Endometrial microvascular endothelial cells (primary cell): ENCODE data around the gene FMNL2. TPM values are rescaled to one million over a fixed set of nuclear protein-coding genes. Genes with fewer than 3 reads are reported as not detected.
"Not testable (repeated sequence)": the region's sequence is repeated elsewhere in the genome, so short reads cannot be mapped to it uniquely, and the experiment has no call there.

Source experiments
- in situ Hi-C: cut with HindIII; loops from 2 replicates; pipeline ENCODE4 v1.10.0; 2017; ENCODE audit warnings: low sequenced_read_pairs, low pct_unique_long_range_greater_than_20kb; ENCODE audit errors: inconsistent ontology term
- total RNA-seq: library from RNA; depleted of rRNA; stranded (reverse); fragments of >200 nt; gene quantifications from one replicate; pipeline ENCODE4 v1.2.3, GENCODE V29; 2015; ENCODE audit errors: inconsistent ontology term

Gene FMNL2
- total RNA-seq, result 45.9 TPM

DNA sequence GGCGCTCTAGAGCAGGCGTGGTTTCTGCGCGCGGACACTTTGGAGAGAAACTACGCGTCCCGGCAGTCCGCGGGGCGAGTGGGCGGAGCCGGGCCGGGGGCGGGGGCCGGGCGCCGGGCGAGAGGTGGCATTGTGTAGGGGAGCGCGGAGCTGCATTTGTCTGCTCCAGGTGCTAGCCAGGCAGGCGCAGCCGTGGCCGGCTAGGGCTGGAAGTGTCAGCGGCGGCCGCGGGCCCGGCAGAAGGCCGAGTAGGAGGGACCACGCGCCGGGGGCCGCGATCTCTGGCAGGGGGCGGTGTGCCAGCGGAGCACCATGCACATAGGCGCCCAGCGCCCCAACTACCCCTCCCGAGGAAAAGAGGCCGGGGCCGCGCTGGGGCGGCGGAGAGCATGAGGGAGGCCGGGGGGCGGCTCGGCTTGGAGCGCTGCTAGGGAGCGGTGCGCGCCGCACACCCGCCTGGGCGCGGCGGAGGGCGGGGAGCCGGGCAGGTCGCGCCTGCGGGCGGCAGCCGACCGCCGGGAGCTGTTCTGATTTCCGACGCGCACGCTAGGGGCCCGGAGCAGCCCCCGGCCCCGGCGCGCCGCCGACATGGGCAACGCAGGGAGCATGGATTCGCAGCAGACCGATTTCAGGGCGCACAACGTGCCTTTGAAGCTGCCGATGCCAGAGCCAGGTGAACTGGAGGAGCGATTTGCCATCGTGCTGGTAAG lies at the start of gene FMNL2:
Gene FMNL2 (plus strand): TSS at position 159 of the 710 bp plus-strand sequence.
- in situ Hi-C loops, result no loop called here

DNA sequence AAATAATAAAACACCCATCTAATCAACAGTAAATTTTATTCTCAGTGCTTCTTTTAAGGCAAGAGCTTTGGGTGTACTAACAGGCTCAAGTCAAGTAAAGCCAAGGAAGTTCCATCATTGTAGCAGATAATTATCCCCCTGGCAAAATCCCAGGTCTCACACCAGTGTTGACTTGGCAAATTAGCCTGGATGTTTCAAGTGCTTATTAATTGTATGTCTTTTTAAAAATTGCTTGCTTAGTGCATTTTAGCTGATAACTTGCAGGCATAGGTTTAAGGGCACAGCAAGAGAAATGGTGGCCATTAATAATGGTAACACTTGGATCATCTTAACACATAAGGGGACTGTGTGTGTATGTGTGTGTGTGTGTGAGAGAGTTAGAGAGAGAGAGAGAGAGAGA lies 42.0 kb upstream of the FMNL2 start:
- in situ Hi-C loops, result no loop called here

DNA sequence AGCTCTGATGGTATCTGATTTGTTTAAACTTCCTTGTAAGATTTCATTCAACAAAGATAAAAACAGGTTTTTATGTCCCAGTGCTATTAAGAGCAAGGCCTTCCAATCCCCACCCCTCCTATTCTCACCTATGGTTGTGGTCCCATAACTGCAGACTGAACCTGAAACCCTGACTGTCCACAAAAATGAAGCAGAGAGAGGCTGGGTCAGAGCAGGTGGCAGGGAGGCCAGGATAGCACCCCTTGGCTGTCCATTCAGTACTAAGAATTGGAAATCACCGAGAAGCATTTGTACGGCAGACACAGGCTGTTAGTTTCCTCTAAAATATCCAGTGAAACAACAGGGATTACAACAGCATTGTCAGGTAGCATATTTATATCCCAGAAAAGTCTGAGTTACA lies 37.3 kb upstream of the FMNL2 start:
- in situ Hi-C loops, result no loop called here

DNA sequence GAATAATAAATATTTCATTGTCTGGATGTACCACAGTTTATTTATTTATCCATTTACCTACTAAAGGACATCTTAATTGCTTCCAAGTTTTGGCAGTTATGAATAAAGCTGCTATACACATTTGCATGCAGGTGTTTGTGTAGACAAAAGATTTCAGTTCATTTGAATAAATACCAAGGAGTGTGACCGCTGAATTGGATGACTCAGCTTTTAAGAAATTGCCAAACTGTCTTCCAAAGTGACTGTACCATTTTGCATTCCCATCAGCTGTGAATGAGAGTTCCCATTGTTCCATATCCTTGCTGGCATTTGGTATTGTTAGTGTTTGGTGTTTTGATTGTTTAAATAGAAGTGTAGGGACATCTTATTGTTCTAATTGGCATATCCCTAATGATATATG lies 36.2 kb upstream of the FMNL2 start:
- in situ Hi-C loops, result no loop called here

DNA sequence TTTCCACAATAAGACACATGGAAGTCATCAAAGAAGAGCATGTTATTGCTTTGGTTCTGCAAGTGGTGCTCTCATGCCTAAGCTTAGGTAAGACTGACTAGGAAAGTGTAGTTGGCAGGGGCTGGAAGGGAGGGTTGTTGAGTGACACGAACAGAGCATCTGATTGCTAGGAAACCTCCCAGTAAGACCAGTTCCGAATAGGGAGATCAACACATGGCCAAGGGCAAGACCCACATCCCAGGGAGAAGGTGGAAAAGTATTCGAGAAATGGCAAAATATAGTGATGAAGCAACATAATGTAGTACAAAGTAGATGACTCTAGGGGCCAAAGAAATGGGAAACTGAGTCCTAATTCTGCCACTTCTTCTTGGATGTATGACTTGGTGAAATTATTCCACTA lies 33.8 kb upstream of the FMNL2 start:
- in situ Hi-C loops, result no loop called here

DNA sequence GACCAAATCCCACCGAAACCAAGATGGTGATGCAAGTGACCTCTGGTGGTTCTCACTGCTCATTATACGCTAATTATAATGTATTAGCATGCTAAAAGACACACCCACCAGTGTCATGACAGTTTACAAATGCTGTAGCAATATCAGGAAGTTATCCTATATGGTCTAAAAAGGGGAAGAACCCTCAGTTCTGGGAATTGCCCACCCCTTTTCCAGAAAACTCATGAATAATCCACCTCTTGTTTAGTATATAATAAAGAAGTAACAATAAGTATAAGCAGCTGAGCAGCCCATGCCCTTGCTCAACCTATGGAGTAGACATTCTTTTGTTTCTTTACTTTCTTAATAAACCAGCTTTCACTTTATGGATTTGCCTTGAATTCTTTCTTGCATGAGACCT lies 31.0 kb upstream of the FMNL2 start:
- in situ Hi-C loops, result no loop called here

DNA sequence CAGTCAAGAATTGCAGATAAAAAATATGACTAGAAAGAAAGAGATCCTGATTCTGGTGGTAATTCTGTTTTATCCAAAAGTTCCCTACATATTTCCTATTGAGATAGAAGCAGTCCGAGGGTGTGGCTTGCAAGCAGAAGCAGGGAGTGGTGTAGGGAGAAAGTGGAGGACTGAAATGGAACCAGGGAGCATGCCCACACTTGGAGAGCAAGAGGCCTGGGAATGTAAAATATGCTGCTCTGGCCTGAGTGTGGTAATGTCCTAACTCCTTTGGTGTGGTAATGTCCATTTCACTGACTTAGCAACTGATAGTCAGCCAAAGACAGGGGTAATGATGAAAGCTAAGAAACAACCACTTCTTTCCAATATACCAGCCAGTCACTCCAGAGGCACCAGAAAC lies 30.1 kb upstream of the FMNL2 start:
- in situ Hi-C loops, result no loop called here

DNA sequence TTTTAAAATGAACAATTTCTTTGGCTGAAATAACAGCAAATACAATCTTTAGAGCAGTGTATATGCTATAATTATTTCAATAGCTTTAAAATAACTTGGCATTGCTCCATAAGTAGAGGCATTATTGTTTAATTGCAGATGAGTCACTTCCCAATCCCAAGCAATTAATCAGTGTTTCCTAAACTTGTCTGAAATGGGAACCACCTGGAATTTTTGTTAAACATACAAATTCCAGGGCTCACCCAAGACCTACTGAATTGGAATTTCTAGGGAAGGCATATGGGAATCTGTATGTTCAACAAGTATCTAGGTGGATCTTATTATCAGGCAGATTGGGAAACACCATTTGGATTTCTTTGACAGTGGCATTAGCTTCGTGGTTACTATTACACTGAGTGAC lies 27.1 kb upstream of the FMNL2 start:
- in situ Hi-C loops, result no loop called here

DNA sequence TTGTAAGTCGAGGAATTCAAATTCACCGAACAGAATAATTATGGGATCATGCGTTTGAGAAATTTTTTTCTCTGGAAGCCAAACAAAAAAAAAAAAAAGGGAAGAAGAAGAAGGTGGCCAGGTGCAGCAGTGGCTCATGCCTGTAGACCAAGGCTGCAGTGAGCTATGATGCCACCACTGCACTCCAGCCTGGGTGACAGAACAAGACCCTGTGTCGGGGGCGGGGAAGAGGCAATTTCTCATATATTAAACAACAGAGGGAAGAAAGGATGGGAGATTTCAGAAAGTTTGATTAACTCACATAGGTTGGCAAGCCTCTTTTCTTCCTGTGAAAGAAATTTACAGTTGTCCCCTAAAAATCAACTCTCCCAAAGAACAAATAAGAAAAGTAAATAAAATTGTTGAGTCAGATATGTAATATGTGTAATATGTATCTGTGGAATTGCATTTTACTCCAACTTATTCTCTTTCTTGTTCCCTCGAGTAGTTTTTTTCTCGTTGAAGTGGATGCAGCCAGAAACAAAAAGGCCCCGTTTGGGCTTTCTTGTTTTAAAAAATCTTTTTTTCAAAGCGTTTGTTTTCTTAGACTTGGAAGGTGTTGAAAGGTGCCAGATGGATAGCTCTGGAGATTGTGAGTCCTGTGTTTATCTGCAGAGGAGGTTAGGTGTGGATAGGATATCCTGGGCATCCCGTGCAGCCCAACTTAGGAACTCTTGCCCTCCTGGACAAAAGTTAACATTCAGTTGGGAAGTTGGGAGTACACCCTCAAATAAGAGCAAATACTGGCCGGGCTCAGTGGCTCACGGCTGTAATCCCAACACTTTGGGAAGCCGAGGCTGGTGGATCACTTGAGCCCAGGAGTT lies 25.4 kb upstream of the FMNL2 start:
- in situ Hi-C loops, result no loop called here

DNA sequence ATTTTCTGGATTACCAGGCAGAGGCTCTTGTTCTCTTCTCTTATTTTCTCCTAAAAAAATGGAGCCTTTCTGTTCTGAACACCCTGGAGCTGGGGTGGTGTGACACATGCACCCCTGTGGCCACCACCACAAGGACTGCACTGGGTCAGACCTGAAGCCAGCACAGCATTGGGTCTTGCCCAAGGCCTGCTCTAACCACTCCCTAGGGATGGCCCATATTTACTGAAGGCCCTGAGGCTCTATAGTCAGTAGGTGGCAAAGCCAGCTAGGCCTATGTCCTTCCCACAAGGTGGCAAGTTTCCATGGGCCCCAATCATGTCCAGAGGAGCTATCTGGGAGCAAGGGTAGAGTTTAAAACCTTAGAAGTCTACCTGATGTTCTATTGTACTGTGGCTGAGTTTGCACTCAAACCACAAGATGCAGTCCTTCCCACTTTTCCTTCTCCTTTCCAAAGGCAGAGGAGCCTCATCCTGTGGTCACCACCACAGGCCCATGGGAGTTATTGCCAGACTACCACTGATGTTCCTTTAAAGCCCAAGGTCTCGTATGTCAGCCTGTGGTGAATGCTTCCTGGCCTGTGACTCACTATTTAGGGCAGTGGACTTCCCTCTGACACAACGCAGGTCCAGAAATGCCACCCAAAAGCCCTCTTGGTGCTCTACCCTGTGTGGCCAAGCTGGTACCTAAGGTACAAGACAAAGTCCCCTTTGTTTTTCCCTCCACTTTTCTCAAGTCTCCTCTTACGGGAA lies 15.0 kb upstream of the FMNL2 start:
- in situ Hi-C loops, result no loop called here

DNA sequence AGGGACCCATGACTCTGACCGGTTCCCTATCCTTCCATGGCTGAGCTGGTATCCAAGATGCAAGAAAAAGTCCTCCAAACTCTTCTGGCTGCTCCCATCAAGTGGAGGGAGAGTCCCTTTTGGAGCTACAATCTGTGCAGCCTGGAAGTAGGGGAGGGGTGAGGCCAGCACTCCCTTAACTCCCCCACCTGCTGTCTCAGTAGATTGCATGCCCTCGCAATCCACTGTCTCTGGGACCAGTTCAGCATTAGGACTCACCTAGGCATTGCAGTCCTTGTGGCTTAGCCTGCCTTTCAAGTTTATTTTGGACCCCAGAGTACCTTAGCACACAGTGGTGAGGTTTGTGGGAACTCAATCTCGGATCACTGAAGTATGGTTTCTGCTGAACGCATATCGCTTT lies 14.2 kb upstream of the FMNL2 start:
- in situ Hi-C loops, result no loop called here

DNA sequence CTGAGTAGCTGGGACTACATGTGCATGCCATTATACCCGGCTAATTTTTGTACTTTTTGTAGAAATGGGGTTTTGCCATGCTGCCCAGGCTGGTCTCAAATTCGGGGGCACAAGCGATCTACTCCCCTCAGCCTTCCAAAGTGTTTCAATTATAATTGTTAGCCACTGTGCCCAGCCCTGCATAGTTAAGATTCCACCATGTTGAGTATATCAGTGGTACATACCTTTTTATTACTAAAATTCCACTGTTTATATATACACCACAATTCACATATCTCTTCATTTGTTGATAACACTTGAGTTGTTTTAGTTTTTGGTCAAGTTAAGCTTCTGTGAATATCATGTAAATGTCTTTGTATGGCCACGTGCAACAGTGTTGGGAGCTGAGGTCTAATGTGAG lies 12.8 kb upstream of the FMNL2 start:
- in situ Hi-C loops, result no loop called here

DNA sequence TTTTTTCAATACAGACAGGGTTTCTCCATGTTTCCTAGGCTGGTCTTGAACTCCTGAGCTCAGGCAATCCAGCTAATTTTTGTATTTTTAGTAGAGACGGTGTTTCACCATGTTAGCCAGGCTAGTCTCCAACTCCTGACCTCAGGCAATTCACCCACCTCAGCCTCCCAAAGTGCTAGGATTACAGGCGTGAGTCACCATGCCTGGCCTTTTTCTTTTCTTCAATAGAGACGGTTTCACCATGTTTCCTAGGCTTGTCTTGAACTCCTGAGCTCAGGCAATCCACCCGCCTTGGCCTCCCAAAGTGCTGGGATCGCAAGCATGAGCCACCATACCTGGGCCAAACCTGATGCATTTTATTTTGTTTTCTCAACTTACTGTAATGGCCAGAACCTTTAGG lies 9.8 kb upstream of the FMNL2 start:
- in situ Hi-C loops, result not testable (repeated sequence)

DNA sequence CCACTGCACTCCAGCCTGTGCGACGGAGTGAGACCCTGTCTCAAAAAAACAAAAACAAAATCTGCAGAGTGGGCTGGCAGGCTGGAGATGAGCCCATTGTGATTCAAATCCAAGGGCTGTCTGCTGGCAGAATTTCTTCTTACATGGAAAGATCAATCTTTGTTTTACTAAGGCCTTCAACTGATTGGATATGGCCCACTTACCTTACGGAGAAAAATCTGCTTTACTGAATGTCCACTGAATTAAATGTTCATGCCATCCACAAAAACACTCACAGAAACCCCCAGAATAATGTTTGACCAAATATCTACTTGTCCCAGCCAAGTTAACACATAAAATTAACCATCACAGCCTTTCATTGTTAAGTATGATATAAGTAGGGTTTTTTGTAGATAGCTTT lies 8.3 kb upstream of the FMNL2 start:
- in situ Hi-C loops, result no loop called here

DNA sequence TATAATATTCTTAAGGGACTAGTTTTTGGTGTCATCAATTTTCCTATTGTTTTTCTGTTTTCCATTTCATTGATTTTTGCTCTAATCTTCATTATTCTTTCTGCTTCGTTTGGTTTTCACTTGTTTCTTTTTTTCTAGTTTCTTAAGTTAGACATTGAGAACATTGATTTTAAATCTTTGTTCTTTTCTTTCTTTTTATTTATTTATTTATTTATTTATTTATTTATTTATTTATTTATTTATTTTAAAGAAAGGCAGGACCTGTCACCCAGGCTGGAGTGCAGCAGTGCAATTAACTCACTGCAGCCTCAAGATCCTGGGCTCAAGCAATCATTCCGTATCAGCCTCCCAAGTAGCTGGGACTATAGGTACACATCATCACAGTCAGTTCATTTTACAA lies 7.0 kb upstream of the FMNL2 start:
- in situ Hi-C loops, result no loop called here

DNA sequence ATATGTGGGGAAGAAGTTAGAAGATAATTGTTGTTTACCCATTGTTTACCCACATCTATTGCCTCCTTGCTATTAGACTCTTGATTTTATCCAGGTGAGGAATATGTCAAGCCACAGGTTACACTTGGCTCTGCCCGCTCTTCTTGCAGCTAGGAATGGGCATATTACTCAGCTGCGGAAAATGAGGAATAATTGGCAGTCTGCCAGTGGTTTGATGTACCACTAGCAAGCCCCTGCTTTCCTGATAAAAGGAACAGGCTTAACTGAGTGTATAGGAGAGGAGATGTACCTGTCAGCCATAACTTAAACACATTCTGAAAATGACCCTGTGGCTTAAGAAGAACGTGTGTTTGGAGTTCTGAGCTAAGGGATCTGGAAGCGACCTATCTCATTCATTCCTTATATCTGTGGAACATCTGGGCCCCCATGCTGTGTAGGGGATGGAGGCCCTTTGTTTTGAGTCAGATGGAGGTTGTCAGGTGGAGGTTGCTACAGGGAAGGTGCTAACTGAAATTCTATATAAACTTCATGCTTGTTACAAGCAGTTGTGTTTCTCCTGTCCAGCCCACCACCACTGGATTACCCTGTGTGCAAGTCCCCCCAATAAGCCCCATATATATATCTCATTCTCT lies 4.6 kb upstream of the FMNL2 start:
- in situ Hi-C loops, result no loop called here

DNA sequence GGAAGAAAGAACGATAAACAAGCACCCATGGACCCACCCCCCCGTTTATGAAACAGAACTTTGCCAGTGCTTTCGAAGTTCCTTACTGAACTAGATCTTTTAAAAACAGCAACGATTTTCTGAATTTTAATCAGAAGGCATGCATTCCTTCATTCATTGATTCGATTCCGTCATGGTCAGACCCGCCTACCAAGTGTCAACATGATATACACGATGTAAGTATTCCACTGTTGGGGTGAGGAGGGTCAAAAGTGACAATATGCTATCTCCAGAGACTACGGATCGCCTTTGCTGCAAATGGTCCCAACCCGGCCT lies 316 bp upstream of the FMNL2 start:
- in situ Hi-C loops, result no loop called here

DNA sequence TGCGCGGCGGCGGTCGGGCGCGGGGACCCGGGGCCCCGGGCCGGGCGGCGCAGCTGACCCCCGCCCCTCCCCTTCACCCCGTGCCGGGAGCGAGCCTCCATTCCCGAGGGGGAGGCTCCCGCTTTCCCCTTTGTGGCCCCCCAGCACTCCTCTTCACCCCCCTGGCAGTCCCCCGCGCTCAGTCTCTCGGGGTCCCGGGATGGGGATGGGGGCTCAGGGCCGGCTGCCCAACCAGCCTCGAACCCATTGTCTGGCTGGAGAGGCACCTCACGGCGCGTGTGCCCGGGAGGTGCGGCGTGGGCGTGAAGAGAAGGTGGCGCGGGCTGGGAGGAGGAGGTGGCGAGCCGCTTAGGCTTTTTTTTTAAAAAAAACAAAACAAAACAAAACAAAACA lies 748 bp downstream of the FMNL2 start:
- in situ Hi-C loops, result no loop called here

DNA sequence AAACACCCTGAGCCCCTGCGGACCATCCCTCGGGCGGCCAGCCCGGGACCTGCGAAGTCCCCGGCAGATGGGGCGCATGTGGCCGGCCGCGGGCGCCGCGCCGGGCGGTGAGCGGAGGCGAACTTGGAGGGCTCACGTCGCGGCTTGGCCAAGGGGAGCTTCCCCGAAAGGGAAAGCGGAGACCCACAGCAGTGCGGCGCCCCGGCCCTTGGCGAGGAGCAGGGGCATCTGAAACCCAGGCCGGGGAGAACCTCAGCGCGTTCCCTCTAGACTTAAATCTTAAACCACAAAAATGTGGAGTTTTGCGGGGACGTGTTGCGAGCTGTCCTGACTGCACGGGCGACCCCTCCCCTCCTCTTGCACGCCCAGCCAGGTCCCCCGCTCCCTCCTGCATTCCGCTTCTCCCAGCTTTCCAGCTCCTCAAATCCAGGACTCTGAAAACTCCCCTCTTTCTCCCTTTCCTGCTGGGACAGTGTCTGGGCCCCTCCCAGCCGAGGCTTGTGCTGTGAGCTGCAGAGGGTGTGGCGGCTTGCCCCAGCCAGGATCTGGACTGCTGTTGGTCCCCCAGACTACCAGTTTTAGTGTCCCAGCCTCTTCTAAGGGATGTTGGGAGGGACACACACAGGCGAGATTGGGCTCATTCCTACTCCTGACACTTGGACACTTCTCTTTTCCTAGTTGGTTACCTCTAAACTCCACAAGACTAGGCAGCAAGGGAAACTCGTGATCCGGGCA lies 1.3 kb downstream of the FMNL2 start:
- in situ Hi-C loops, result no loop called here
